NCI-H2029 (cell line): ENCODE results near the gene NTN5.
A peak's percentile ranks its signal among the peaks of the same experiment; 100 is the strongest.

Source experiments
- DNase-seq: peaks from one replicate; lab custom pipeline; 2025; lab: John Stamatoyannopoulos, UW

NTN5 gene

GRCh38 chr19:48614436-48615230, 58.2 kb downstream of the NTN5 start, which contains the start of gene FAM83E:
Gene FAM83E (minus strand): TSS chr19:48615076. CDS start chr19:48613372, 1,704 bp downstream.
- DNase-seq, result peak; percentile 88

- no peak for DNase-seq
These were observed 58.9 kb downstream of the NTN5 start for GRCh38 chr19:48613852-48614435.

- no peak for DNase-seq
These were observed 59.6 kb downstream of the NTN5 start for GRCh38 chr19:48613024-48613851.

- DNase-seq, result no peak
These were observed 60.9 kb downstream of the NTN5 start for GRCh38 chr19:48611872-48612271.
